Measurements from ENCODE around the gene STXBP6.
"Not testable (repeated sequence)": the region's sequence is repeated elsewhere in the genome, so short reads cannot be mapped to it uniquely, and the experiment has no call there.

The STXBP6 gene

DNA sequence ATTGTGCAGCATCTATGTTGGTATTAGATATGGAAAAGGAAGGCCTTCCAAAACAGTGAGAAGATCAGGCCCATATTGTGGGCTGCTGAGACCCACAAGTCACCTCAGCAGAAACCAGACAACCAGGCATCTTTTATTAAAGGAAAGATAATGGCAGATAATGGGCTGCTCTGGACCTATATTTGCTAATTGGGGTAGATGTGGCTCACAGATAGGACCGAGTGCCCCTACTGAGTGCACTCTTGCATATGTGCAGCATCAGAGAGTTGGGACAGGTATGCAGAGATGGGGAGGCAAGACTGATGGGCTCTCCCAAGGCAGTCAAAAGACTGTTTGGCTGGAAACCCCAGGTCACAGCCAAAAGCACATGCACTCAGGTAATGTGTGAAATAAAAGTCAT is 266.2 kb downstream of the STXBP6 start:
- Histone ChIP-seq H3K4me3 (ENCODE audit: low read depth, low read length) (no peak overlapping the region), H3K36me3 (no peaks in the 10 kb centered on the region), H3K4me1 (no peaks in the 10 kb centered on the region), H3K9me3 (no peaks in the 10 kb centered on the region), H3K27me3 (no peaks in the 10 kb centered on the region)
- TF ChIP-seq, protein P1, sequence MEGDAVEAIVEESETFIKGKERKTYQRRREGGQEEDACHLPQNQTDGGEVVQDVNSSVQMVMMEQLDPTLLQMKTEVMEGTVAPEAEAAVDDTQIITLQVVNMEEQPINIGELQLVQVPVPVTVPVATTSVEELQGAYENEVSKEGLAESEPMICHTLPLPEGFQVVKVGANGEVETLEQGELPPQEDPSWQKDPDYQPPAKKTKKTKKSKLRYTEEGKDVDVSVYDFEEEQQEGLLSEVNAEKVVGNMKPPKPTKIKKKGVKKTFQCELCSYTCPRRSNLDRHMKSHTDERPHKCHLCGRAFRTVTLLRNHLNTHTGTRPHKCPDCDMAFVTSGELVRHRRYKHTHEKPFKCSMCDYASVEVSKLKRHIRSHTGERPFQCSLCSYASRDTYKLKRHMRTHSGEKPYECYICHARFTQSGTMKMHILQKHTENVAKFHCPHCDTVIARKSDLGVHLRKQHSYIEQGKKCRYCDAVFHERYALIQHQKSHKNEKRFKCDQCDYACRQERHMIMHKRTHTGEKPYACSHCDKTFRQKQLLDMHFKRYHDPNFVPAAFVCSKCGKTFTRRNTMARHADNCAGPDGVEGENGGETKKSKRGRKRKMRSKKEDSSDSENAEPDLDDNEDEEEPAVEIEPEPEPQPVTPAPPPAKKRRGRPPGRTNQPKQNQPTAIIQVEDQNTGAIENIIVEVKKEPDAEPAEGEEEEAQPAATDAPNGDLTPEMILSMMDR (IDR thresholded peaks at IDR 0.05; ENCODE audit: low read depth, low read length): no peak
- DNase-seq: no peak

DNA sequence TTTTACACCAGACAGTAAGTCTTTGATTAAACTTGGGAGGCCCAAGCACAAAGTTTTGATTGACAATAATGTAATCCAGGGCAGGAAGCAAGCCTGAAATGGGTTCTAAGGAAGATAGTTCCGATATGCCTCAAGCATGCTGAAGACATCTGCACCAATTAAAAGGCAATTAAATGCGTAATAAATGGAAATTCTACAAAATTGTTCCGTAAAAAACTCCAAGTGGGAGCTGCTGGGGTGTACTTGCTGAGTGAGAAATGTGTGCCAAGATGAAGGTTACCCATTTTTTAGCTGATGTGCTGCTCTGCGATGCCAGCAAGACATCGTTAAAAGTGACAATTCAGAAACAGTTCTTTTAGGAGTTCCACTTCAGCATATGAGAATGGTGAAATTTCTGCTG is 269.7 kb downstream of the STXBP6 start:
- no peak for DNase-seq
- Histone ChIP-seq H3K4me3 (ENCODE audit: low read depth, low read length) (no peak overlapping the region), H3K4me1 (no peaks in the 10 kb centered on the region), H3K36me3 (no peaks in the 10 kb centered on the region), H3K9me3 (no peaks in the 10 kb centered on the region), H3K27me3 (no peaks in the 10 kb centered on the region)
- TF ChIP-seq, protein P1 (IDR thresholded peaks at IDR 0.05; ENCODE audit: low read depth, low read length): no peak

DNA sequence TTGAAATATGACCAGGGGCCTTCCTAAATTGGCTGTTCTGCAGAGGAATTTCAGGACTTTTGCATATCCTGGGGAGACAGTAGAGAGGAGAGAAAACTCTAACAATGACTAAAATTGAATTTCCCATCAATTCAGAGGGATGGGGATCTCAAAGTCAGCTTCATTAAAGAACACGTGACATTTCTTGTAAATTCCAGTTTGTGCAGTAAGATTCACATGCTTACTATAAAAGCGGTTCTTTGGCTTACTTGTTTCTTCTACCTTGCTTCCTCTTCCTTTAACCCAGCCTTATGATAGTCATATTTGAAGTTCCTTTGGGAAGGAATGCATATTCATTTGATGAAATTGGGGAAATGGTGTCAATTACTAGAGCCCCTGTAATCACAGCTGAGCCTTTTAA is 272.3 kb downstream of the STXBP6 start:
- Histone ChIP-seq H3K4me3 (ENCODE audit: low read depth, low read length) (no peak overlapping the region), H3K4me1 (no peaks in the 10 kb centered on the region), H3K27me3 (no peaks in the 10 kb centered on the region), H3K9me3 (no peaks in the 10 kb centered on the region), H3K36me3 (no peaks in the 10 kb centered on the region)
- no peak for DNase-seq
- TF ChIP-seq, protein P1 (IDR thresholded peaks at IDR 0.05; ENCODE audit: low read depth, low read length): no peak

DNA sequence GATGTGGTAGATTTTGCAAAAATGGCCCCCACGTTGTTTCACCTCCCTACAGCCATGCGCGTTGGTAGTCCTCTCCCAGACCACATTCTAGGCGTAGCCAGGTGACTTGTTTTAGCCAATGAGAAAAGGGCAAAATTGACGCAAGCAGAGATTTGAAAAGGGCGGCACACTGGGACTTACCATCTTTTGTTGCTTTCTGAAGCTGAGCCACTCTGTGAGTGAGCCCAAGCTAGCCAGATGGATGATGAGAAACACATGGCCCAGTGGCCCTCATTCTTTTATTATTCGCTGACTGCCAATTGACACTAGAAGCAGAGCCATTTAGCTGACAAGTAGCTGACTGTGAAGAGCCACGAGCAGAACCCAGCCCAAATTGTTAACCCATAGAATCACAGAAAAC is 274.0 kb downstream of the STXBP6 start:
- Histone ChIP-seq H3K27me3 (no peaks in the 10 kb centered on the region), H3K36me3 (no peaks in the 10 kb centered on the region), H3K4me1 (no peaks in the 10 kb centered on the region), H3K4me3 (ENCODE audit: low read depth, low read length) (no peak overlapping the region), H3K9me3 (no peaks in the 10 kb centered on the region)
- TF ChIP-seq, protein P1 (IDR thresholded peaks at IDR 0.05; ENCODE audit: low read depth, low read length): no peak
- no peak for DNase-seq

DNA sequence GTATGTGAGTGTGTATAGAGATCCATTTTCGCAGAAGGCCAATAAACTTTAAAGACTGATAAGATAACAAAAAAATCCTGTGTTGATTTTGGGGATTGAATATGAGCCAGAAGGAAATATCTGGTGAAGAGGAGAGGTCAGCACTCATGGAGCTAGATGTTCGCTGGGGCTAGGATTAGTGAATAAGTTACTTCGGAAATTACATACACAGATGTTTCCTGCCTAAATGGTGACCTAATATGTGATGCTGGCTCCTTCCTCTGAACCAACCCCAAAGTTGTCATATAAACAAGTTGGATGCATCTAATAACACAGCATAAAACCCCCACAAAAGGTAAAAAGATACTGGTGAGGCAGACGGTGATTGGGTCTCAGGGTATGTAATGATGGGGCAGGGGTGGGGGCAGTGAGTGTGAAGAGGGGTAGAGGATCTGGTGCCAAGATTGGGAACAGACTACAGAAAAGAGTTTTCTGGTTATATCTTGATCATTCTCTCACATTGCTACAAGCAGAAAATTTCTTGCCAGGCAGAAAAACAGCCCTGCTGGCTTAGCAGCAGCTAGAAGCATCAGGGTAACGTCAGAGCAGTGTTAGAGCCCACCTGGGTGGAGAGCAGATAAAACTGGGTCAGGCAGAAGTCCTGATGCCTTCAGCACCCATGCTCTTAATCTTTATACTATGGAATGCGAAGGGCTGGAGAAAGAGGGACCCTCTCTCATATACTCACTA is 275.6 kb downstream of the STXBP6 start:
- Histone ChIP-seq H3K27me3 (no peaks in the 10 kb centered on the region), H3K9me3 (no peaks in the 10 kb centered on the region), H3K4me3 (ENCODE audit: low read depth, low read length) (no peak overlapping the region), H3K4me1 (no peaks in the 10 kb centered on the region), H3K36me3 (no peaks in the 10 kb centered on the region)
- DNase-seq: no peak
- TF ChIP-seq, protein P1 (IDR thresholded peaks at IDR 0.05; ENCODE audit: low read depth, low read length): no peak

DNA sequence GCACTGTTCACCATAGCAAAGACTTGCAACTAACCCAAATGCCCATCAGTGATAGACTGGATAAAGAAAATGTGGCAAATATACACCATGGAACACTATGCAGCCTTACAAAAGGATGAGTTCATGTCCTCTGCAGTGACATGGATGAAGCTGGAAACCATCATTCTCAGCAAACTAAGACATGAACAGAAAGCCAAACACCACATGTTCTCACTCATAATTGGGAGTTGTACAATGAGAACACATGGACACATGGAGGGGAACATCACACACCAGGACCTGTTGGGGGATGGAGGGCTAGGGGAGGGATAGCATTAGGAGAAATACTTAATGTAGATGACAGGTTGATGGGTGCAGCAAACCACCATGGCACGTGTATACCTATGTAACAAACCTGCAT is 276.4 kb downstream of the STXBP6 start:
- not testable (repeated sequence) for H3K9me3 ChIP-seq, H3K36me3 ChIP-seq, H3K4me1 ChIP-seq

More for the DNA sequence above, 276.4 kb downstream of the STXBP6 start:
- not testable (repeated sequence) for H3K27me3 ChIP-seq; DNase-seq; H3K4me3 ChIP-seq (ENCODE audit: low read depth, low read length)

Measured in BE2C (cell line).